ENCODE results near the gene CARD10. TPM values are rescaled to one million over a fixed set of nuclear protein-coding genes. Genes with fewer than 3 reads are reported as not detected.

CARD10 gene
- total and polyA plus RNA-seq, 2 of the 8 experiments (the other 6 are each of a cell fraction or from before 2014, with no cell fraction given): 13.5 to 14.4 TPM

GRCh38 chr22:37557321-37558001, 38.2 kb upstream of the CARD10 start (continued):
- no peak for TF ChIP-seq CTBP2 (IDR thresholded peaks at IDR 0.05; ENCODE audit: borderline replicate concordance, insufficient read depth, insufficient read length, low read length)
- no peak for TF ChIP-seq ATF3 (IDR thresholded peaks at IDR 0.05; ENCODE audit: insufficient read depth, low read depth, low read length)
- no peak for TF ChIP-seq PHF8 (conservative IDR thresholded peaks at IDR 0.05; ENCODE audit: low read depth, low read length)
- no peak for TF ChIP-seq HDAC6 (IDR thresholded peaks at IDR 0.05; ENCODE audit: low read depth, low read length)
- TF ChIP-seq USF2 (IDR thresholded peaks at IDR 0.05; ENCODE audit: low read length): no peak
- no peak for TF ChIP-seq RFX5 (IDR thresholded peaks at IDR 0.05; ENCODE audit: borderline replicate concordance, low read depth, low read length)
- TF ChIP-seq TBP (IDR thresholded peaks at IDR 0.05; ENCODE audit: low read depth, low read length): no peak
- no peak for TF ChIP-seq EGR1 (IDR thresholded peaks at IDR 0.05; ENCODE audit: borderline replicate concordance, low read depth, low read length)
- no peak for TF ChIP-seq TAF7 (optimal IDR thresholded peaks at IDR 0.05; ENCODE audit: borderline replicate concordance, low read depth, low read length)
- TF ChIP-seq BACH1 (IDR thresholded peaks at IDR 0.05; ENCODE audit: low read length): no peak
